Smooth muscle cell (in vitro differentiated cells): ENCODE data around the gene SEPTIN5. TPM values are rescaled to one million over a fixed set of nuclear protein-coding genes. Genes with fewer than 3 reads are reported as not detected.
"Not testable (repeated sequence)": the region's sequence is repeated elsewhere in the genome, so short reads cannot be mapped to it uniquely, and the experiment has no call there.

ENCODE experiments used
- DNase-seq: peaks from one replicate; lab custom pipeline; 2025; ENCODE audit not compliant: unreplicated experiment; lab: John Stamatoyannopoulos, UW
- H2AFZ ChIP-seq: fragments of 200-600 bp; sonication (generic); 2 replicates; pipeline ENCODE4 v1.6.0; 2016; ENCODE audit warnings: antibody characterized with exemption, low read depth, mild to moderate bottlenecking
- H3F3A ChIP-seq: fragments of 200-600 bp; sonication (generic); 2 replicates; pipeline ENCODE4 v1.6.0; 2017; ENCODE audit warnings: antibody characterized with exemption, low read depth
- H3K27ac ChIP-seq: fragments of 200-600 bp; sonication (generic); 2 replicates; pipeline ENCODE4 v1.5.1; 2016; ENCODE audit warnings: low read depth, mild to moderate bottlenecking
- H3K27me3 ChIP-seq: fragments of 200-600 bp; sonication (generic); 2 replicates; pipeline ENCODE4 v1.6.1; 2016; ENCODE audit warnings: low read depth, mild to moderate bottlenecking
- H3K36me3 ChIP-seq: fragments of 200-600 bp; sonication (generic); 2 replicates; pipeline ENCODE4 v1.5.1; 2016; ENCODE audit warnings: low read depth
- H3K4me1 ChIP-seq: fragments of 200-600 bp; sonication (generic); 2 replicates; pipeline ENCODE4 v1.5.1; 2016; ENCODE audit warnings: low read depth
- H3K4me2 ChIP-seq: fragments of 200-600 bp; sonication (generic); 2 replicates; pipeline ENCODE4 v1.6.0; 2016; ENCODE audit warnings: mild to moderate bottlenecking
- H3K4me3 ChIP-seq: fragments of 200-600 bp; sonication (generic); 2 replicates; pipeline ENCODE4 v1.5.1; 2016; ENCODE audit warnings: mild to moderate bottlenecking
- H3K79me2 ChIP-seq: fragments of 200-600 bp; sonication (generic); 2 replicates; pipeline ENCODE4 v1.6.0; 2016; ENCODE audit warnings: low read depth, mild to moderate bottlenecking
- H3K9ac ChIP-seq: fragments of 200-600 bp; sonication (generic); 2 replicates; pipeline ENCODE4 v1.6.0; 2016; ENCODE audit warnings: low read depth
- H3K9me3 ChIP-seq: fragments of 200-600 bp; sonication (generic); replicated peaks from 2 replicates; pipeline ENCODE4 v1.5.1; 2016; ENCODE audit warnings: low read depth
- H4K20me1 ChIP-seq: fragments of 200-600 bp; sonication (generic); 2 replicates; pipeline ENCODE4 v1.6.0; 2016; ENCODE audit warnings: low read depth
- CTCF ChIP-seq: fragments of 200-600 bp; sonication (generic); IDR thresholded peaks from 2 replicates; pipeline ENCODE4 v1.5.1; 2017; ENCODE audit warnings: borderline replicate concordance, mild to moderate bottlenecking, antibody characterized with exemption; ENCODE audit not compliant: insufficient read depth, poor library complexity, severe bottlenecking
- WGBS: methylation state at CpG from one replicate; pipeline ENCODE4 v1.1.7; 2016; ENCODE audit warnings: low lambda C conversion rate; 5-methylcytosine and 5-hydroxymethylcytosine counted together
- polyA plus RNA-seq: library from polyadenylated mRNA; unstranded; fragments of >200 nt; fragmentation: Nextera tagmentation; extraction: Ambion mirVana; gene quantifications from 2 replicates; pipeline ENCODE4 v1.2.1, GENCODE V29; 2016
- total RNA-seq: library from RNA; depleted of rRNA; stranded (reverse); fragments of >200 nt; gene quantifications from 2 replicates; pipeline ENCODE4 v1.2.3, GENCODE V29; 2014

SEPTIN5 gene
- total and polyA plus RNA-seq, 2 experiments from 2014 or later = 26.6 to 64.1 TPM

- H4K20me1 ChIP-seq = no peaks in the 10 kb centered on the region
- no peak overlapping the region for H3K4me3 ChIP-seq
- H2AFZ ChIP-seq = no peak overlapping the region
- H3K36me3 ChIP-seq = no peaks in the 10 kb centered on the region
- DNase-seq = no peak
- no peaks in the 10 kb centered on the region for H3K27me3 ChIP-seq
- no peaks in the 10 kb centered on the region for H3K79me2 ChIP-seq
- H3K27ac ChIP-seq = no peak overlapping the region
- H3F3A ChIP-seq = no peaks in the 10 kb centered on the region
- no peaks in the 10 kb centered on the region for H3K9me3 ChIP-seq
- no peaks in the 10 kb centered on the region for H3K4me1 ChIP-seq
- no peak overlapping the region for H3K4me2 ChIP-seq
- TF ChIP-seq CTCF = no peak
- 93% methylated on average over 11 of the region's 11 CpGs for WGBS
- no peak overlapping the region for H3K9ac ChIP-seq
These were observed 40.0 kb upstream of the SEPTIN5 start for GRCh38 chr22:19674129-19674928.

- no peaks in the 10 kb centered on the region for H3F3A ChIP-seq
- no peaks in the 10 kb centered on the region for H3K4me1 ChIP-seq
- no peaks in the 10 kb centered on the region for H3K36me3 ChIP-seq
- H3K79me2 ChIP-seq = no peaks in the 10 kb centered on the region
- WGBS = 82% methylated on average over 10 of the region's 10 CpGs
- H3K9ac ChIP-seq = no peak overlapping the region
- no peak for TF ChIP-seq CTCF
- H3K9me3 ChIP-seq = no peaks in the 10 kb centered on the region
- H3K4me2 ChIP-seq = no peak overlapping the region
- H4K20me1 ChIP-seq = no peaks in the 10 kb centered on the region
- no peak overlapping the region for H2AFZ ChIP-seq
- no peak overlapping the region for H3K4me3 ChIP-seq
- DNase-seq = no peak
- H3K27ac ChIP-seq = no peak overlapping the region
- H3K27me3 ChIP-seq = no peaks in the 10 kb centered on the region
These were observed 39.4 kb upstream of the SEPTIN5 start for GRCh38 chr22:19674929-19675253.

GRCh38 chr22:19675428-19675827 lies 38.9 kb upstream of the SEPTIN5 start:
- no peaks in the 10 kb centered on the region for H3K4me1 ChIP-seq
- H3K27me3 ChIP-seq = no peaks in the 10 kb centered on the region
- no peak for DNase-seq
- no peak overlapping the region for H3K4me2 ChIP-seq
- no peaks in the 10 kb centered on the region for H3F3A ChIP-seq
- no peak for TF ChIP-seq CTCF
- H3K79me2 ChIP-seq = no peaks in the 10 kb centered on the region
- H3K4me3 ChIP-seq = no peak overlapping the region
- no peaks in the 10 kb centered on the region for H4K20me1 ChIP-seq
- 93% methylated on average over 7 of the region's 7 CpGs for WGBS
- H3K27ac ChIP-seq = no peak overlapping the region
- H2AFZ ChIP-seq = no peak overlapping the region
- H3K36me3 ChIP-seq = no peaks in the 10 kb centered on the region
- no peak overlapping the region for H3K9ac ChIP-seq
- H3K9me3 ChIP-seq = no peaks in the 10 kb centered on the region

DNA sequence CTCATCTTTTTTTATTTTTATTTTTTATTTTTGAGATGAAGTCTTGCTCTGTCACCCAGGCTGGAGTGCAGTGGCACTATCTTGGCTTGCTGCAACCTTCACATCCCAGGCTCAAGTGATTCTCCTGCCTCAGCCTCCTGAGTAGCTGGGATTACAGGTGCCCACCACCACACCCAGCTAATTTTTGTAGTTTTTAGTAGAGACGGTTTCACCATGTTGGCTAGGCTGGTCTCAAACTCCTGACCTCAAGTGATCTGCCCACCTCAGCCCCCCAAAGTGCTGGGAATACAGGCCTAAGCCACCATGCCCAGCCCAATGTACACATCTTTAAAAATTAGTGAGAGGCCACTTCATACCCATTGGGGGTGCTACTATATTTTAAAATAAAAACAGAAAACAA lies 37.9 kb upstream of the SEPTIN5 start:
- not testable (repeated sequence) for H3K9me3 ChIP-seq, H4K20me1 ChIP-seq, H3K9ac ChIP-seq, H3K4me1 ChIP-seq, DNase-seq, H3K79me2 ChIP-seq, H3K27me3 ChIP-seq, H2AFZ ChIP-seq, H3K36me3 ChIP-seq, H3K4me2 ChIP-seq, H3F3A ChIP-seq, H3K4me3 ChIP-seq, H3K27ac ChIP-seq
- WGBS = 86% methylated on average over 1 of the region's 1 CpG
